WTC11 (cell line): Measurements from ENCODE around the gene CNGA2.

ENCODE experiments used
- CTCF ChIP-seq: fragments of 200-600 bp; IDR thresholded peaks from 2 replicates; pipeline ENCODE4 v1.8.0; 2022; ENCODE audit warnings: antibody characterized with exemption
- KAT7 ChIP-seq: sonication (generic); formaldehyde crosslinking; IDR thresholded peaks from 2 replicates; pipeline ENCODE4 v1.8.1; 2023; ENCODE audit warnings: missing genetic modification reagents, mild to moderate bottlenecking, borderline replicate concordance
- SP1 ChIP-seq: sonication (generic); formaldehyde crosslinking; conservative IDR thresholded peaks from 2 replicates; pipeline ENCODE4 v1.8.1; 2022; ENCODE audit warnings: missing genetic modification reagents
- TCF7 ChIP-seq: sonication (generic); formaldehyde crosslinking; IDR thresholded peaks from 2 replicates; pipeline ENCODE4 v1.8.0; 2022; ENCODE audit warnings: mild to moderate bottlenecking, low read depth, missing genetic modification reagents, moderate library complexity
- TEAD4 ChIP-seq: sonication (generic); formaldehyde crosslinking; IDR thresholded peaks from 2 replicates; pipeline ENCODE4 v1.8.0; 2022; ENCODE audit warnings: mild to moderate bottlenecking, missing genetic modification reagents
- USF1 ChIP-seq: sonication (generic); formaldehyde crosslinking; IDR thresholded peaks from 2 replicates; pipeline ENCODE4 v1.8.0; 2022; ENCODE audit warnings: mild to moderate bottlenecking, missing genetic modification reagents
- TF ChIP-seq, protein P1 (sequence below): sonication (generic); formaldehyde crosslinking; IDR thresholded peaks from 2 replicates; pipeline ENCODE4 v1.8.1; 2022; ENCODE audit warnings: missing genetic modification reagents, borderline replicate concordance

GRCh38 chrX:151712253-151712652, 22.3 kb upstream of the CNGA2 start:
- TF ChIP-seq USF1: no peak
- TF ChIP-seq KAT7 (CRISPR knock-in tag): no peak
- TF ChIP-seq TCF7: no peak
- TF ChIP-seq SP1 (CRISPR knock-in tag): no peak
- TF ChIP-seq TEAD4 (CRISPR knock-in tag): no peak
- TF ChIP-seq, protein P1, sequence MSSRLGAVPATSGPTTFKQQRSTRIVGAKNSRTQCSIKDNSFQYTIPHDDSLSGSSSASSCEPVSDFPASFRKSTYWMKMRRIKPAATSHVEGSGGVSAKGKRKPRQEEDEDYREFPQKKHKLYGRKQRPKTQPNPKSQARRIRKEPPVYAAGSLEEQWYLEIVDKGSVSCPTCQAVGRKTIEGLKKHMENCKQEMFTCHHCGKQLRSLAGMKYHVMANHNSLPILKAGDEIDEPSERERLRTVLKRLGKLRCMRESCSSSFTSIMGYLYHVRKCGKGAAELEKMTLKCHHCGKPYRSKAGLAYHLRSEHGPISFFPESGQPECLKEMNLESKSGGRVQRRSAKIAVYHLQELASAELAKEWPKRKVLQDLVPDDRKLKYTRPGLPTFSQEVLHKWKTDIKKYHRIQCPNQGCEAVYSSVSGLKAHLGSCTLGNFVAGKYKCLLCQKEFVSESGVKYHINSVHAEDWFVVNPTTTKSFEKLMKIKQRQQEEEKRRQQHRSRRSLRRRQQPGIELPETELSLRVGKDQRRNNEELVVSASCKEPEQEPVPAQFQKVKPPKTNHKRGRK: no peak
- no peak for TF ChIP-seq CTCF
